Measurements from ENCODE around the gene ASTN1.

- TF ChIP-seq CTCF (IDR thresholded peaks at IDR 0.05) = no peak
- TF ChIP-seq, protein P1, sequence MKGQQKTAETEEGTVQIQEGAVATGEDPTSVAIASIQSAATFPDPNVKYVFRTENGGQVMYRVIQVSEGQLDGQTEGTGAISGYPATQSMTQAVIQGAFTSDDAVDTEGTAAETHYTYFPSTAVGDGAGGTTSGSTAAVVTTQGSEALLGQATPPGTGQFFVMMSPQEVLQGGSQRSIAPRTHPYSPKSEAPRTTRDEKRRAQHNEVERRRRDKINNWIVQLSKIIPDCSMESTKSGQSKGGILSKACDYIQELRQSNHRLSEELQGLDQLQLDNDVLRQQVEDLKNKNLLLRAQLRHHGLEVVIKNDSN (IDR thresholded peaks at IDR 0.05; ENCODE audit: borderline replicate concordance, low read depth) = no peak
- no peak for TF ChIP-seq POLR2AphosphoS5 (IDR thresholded peaks at IDR 0.05; ENCODE audit: low read depth, low read length)
- TF ChIP-seq TEAD4 (IDR thresholded peaks at IDR 0.05; ENCODE audit: borderline replicate concordance, insufficient read depth) = no peak
- no peak for TF ChIP-seq SIN3A (IDR thresholded peaks at IDR 0.05; ENCODE audit: borderline replicate concordance, low read depth, low read length)
- no peak for TF ChIP-seq ZBTB33 (IDR thresholded peaks at IDR 0.05; ENCODE audit: borderline replicate concordance, low read depth)
- TF ChIP-seq YY1 (IDR thresholded peaks at IDR 0.05; ENCODE audit: low read depth) = no peak
- TF ChIP-seq RAD21 (IDR thresholded peaks at IDR 0.05; ENCODE audit: low read length) = no peak
These were observed 38.2 kb downstream of the ASTN1 start for GRCh38 chr1:177126267-177126666.
